ENCODE measurements around the gene ZNF445.
"Not testable (repeated sequence)": the region's sequence is repeated elsewhere in the genome, so short reads cannot be mapped to it uniquely, and the experiment has no call there.

Gene ZNF445

DNA sequence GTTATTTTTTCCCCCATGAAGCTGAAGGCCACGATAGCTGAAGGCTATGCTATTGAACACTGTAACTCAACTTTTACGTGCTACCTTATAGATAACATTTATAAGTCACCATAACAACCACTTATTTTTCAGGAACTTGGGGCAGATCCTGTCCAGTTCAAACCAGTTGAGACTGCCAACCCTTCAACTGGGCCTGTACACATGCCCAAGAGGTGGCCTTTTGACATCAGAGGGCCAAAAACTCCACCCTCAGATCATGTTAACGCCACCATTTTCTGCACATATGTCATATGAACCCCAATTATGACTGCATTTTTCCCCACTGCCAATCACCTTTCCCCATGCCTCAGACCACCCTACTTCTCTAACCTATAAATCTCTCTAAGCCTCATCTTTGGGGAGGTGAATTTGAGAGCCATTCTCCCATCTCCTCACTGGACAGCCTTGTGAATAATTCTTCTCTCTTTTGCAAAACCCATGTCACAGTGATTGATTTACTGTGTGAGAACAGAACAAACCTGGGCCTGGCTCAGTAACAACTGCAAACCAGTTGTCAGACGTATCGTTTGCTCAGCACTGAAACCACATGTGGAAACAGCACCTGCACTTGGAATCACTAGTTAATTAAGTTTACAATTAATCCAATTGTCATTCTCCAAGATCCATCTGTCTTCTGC, 42.5 kb downstream of the ZNF445 start:
- no peak for DNase-seq (ENCODE audit: low spot score)

DNA sequence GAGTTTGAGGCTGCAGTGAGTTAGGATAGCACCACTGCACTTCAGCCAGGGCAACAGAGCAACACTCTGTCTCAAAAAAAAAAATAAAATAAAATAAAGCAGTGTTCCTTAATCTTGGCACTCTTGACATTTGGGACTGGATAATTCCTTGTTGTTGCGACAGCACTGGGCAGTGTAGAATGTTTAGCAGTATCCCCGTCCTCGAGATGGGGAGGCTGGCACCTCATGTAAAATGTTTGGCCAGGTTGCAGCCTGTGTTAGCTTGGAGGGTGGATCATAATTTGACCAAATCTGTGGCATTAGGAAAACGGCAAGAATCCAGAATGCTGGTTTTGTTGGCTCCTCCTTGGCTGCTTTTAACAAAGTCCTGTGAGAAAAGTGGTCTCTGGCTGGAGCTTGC, 47.0 kb downstream of the ZNF445 start:
- DNase-seq (ENCODE audit: low spot score) = no peak

DNA sequence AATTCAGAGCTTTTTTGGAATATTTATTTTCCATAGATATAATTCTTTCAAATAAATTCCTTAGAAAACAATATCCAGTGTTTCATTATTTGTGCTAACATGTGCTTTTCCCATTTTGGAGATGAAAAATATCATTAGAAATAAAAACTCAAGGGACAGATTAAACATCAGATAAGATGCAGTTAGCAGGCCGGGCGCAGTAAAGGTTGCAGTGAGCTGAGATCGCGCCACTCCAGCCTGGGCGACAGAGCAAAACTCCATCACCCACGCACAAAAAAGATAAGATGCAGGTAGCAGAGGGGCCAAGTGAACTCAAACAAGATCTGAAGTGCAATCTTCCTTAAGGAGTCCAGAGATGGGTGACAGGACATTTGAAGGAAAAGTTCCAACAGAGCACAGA, 48.0 kb downstream of the ZNF445 start:
- DNase-seq (ENCODE audit: low spot score) = no peak

DNA sequence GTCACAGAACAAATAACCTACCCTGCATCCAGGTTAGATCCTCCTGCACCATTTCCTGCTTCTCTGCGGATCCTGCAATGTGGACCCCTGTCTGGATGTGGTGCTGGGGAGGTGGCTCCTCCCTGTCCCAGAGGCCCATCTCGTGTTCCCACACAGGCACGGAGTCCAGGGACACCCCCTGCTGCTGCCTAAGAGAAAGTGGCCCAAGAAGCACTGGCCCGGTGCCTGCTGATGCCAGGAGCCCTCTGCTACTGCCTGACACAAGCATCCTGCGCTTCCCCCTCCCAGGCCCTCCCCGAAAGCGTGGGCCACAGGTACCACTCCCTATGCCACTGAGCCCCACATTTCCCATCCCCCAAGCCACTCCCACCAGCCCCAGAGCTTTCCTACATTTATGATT, 48.6 kb downstream of the ZNF445 start:
- DNase-seq (ENCODE audit: low spot score) = no peak

DNA sequence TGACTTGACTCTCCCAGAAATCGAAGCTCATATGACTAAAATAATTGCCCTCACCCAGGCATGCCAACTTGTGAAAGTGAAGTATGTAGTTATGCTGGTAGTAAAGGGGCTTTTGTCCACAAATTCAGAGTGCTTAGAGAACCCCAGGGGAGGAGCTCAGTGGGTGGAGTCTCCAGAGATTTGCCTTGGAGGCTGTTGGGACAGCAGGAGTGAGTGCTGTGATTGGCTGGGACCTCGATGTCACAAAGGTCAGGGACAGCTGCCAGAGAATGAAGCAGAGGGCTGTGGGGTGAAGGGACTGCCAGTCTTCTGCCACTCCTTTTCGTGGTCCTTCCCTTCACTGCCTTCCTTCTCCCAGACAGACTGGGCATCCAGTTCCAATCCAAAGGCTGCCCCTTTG, 49.8 kb downstream of the ZNF445 start:
- no peak for DNase-seq (ENCODE audit: low spot score)

DNA sequence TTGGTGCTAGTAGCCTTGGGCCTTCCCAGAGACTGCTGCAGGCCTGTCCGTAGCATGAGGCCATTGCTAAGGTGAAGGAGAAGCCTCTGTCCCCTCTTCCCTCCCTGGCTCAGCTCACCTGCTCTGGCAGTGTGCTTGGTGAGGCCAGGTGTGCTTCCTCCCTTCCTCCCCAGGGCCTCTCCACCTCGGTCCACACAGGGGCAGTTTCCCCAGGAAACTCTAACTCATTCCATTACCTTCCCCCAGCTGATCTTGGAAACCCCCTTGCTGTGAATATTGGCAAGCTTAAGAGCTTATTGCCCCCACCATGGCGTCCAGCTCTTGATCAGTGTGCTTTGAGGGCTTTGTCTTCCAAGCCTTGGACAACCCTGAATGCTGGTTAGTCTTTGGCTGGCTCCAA, 52.7 kb downstream of the ZNF445 start:
- DNase-seq (ENCODE audit: low spot score) = no peak

DNA sequence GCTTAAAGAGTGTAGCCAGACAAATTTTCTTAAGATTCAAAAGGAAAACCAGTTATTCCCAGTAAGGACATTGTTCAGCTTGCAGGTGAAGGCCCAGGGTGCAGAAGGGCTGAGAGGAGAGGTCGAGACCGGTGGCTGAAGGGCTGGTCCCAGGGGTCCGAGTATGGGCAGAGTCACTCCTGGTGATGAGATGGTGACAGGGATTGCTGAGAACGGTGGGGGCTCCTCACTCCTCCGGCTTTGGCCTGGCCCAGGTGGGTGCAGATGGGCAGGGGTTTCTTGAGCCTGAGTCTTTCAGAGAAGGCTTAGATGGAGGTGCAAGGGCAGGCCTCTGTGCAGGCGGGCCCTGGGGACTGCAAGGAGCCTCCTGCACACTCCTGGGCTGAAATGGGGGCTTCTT, 56.2 kb downstream of the ZNF445 start:
- DNase-seq (ENCODE audit: low spot score) = no peak

DNA sequence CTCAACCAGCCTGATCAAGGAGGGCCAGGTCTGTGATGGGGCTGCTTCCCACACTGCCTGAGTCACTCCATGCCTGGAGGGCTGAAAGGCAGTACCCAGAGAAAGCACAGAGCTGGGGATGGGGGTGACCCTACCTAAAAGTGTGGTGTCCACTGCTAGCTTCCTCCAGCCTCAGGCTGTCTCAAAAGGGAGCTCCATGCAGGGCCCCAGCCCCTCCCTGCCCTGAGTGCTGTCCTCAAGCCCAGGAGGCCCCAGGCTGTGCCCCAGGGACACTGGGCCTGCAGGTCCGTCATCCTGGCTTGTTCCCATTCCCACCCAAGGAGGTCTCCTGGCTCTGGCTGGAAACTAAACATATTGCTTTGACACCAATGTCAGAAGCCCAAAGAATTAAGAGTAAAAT, 56.8 kb downstream of the ZNF445 start:
- no peak for DNase-seq (ENCODE audit: low spot score)

DNA sequence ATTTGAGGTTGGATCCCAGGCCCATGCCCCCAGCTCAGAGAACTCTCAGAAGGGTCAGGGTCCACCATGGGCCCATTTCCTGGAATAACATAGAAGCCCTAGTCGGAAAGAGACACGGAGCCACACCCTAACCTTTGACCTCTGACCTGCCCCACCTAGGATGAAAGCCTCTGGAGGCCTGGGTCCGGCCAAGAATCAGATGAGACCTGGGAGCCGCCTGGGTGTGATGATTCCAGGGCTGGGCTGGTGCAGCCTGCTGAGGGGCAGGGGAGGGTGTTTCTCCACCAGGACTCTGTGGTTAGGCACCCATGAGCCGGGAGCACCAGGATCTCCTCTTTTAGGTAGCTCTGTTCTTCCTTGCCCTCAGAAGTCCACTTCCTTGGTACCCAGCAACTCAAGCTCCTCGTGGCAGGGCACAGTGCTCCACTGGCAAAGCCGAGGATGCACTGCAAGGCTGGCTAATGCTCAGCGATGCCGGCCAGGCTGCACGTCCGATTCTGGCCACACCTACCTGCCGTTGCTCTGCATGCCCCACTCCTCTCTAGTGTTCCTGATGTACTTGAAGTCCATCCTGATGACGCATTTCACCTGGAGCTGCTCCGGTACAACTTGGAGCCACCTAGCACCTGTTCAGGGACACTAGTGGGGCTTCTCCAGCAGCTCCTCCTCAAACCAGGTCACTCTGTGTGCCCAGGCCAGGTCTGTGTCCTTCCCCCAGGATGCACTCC, 57.4 kb downstream of the ZNF445 start:
- no peak for DNase-seq (ENCODE audit: low spot score)

DNA sequence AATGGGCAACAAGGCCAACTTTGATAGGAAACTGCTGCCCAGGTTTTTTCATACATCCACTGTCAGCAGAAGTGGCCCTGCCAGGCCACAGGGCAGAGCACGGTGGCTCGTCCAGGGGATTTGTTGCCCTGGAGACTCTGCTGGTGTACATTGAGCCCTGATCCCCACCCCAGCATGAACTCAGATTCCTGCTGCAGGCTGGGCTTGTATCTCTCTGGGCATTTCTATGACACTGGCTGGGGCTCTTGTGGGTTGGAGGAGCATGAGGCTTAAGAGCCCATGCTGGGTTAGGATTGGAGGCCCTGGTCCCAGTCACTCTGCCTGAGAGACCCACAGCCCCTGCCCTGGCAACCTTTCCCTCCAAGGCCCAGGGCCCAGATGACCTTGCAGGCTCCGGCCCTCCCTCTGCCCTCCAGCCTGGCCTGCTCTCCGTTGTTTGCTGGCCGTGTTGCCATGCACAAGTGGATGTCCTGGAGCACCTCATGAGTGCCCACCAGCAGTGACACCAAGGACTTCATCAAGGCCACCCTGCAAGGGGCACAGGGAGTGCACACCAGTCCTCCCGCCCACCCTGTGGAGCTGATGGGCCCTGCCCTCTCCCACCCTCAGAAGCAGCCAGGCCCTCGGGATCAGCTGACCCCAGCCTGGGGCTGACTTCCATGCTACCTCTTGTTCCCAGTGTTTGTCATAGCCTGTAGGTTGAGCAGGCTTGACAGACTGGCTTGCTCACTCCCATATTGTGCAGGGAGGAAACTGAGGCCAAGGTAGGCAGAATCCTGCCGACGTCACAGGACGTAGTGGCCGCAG, 58.2 kb downstream of the ZNF445 start:
- DNase-seq (ENCODE audit: low spot score) = no peak

DNA sequence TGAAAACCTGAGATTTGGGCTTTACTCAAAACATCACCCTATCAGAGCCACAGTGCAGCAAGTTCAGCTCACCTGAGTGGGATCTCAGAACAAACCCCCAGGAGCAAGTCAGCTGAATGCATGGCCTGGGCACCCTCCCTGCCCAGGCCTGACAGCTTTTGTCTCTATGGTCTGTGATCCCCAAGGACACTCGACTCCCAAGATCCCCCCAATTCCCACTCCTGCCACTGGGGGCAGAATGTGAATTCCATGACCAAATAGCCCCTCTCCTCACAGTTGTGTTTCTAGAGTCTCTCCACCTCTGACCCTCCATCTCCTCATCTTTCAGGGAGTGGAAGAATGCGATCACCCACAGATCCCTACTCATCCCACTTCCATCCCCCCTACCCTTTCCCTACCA, 58.9 kb downstream of the ZNF445 start:
- no peak for DNase-seq (ENCODE audit: low spot score)

DNA sequence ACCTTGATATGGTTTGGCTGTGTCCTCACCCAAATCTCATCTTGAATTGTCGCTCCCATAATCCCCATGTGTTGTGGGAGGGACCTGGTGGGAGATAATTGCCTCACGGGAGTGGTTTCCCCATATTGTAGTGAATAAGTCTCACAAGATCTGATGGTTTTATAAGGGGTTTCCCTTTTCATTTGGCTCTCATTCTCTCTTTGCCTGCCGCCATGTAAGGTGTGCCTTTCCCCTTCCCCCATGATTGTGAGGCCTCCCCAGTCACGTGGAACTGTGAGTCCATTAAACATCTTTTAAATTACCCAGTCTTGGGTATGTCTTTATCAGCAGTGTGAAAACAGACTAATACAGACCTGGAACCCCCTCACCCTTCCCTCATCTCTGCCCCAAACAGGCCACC, 59.4 kb downstream of the ZNF445 start:
- DNase-seq (ENCODE audit: low spot score) = not testable (repeated sequence)

DNA sequence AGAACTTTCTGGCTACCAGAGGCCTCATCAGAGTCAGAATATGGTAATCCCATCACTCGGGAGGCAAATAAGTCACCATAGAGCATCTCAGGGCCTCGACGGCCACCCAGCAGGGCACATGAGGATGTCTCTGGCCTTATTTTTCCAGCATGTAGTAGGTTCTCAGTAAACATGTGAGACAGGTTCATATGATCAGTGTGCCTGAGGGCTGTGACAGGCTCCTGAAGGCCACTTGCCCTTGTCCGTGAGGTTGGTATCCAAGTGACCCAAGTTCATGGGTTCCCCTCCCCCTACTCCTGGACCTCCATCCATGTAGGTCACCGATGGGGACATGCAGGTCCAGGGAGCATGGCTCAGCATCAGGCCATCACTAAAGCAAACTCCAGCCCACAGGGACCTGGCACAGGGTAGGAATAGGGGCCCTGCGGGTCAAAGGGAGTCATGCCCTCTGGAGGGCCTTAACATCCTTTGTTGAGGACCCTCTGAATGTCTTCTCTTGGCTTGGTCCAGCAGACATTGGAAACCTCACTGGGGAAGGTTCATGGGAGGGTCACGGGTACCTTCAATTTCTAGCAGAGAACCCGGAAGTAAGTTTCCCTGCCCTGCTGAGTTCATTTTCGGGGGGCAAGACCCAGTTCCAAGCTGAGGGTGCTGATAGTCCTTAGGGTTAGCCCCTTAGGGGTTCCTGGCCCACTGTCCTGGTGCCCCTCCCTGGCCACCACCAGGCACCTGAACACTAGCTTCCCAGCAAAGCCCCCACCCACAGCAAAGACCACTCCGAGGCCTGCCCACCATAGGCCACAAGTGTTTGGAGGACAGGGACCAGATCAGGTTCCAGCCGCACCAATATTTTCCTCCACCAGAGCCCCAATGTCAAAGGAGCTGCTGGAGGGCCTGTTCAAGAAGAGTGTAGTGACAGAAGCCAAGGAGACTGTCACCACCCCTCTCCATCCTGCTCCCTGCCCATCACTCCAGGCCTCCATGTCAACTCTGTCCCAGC, 61.1 kb downstream of the ZNF445 start:
- no peak for DNase-seq (ENCODE audit: low spot score)

DNA sequence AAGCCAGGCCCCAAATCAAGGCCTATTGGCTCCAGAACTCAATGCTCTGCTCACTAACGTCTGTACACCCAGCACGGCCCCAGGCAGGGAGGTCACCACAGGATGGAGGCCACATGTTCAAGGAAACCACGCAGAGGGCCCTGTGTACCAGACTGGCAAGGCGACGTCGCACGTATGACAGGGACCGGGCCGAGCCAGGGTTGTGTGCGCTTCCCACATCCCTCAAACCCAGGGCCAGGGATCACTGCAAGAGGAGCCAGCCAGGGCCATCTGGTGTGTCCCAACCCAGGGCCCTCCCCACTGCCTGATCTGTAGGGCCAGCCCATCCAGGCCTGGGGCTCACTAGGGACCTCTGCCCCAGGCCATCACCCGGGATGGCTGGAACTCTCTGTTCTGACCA, 62.0 kb downstream of the ZNF445 start:
- no peak for DNase-seq (ENCODE audit: low spot score)

DNA sequence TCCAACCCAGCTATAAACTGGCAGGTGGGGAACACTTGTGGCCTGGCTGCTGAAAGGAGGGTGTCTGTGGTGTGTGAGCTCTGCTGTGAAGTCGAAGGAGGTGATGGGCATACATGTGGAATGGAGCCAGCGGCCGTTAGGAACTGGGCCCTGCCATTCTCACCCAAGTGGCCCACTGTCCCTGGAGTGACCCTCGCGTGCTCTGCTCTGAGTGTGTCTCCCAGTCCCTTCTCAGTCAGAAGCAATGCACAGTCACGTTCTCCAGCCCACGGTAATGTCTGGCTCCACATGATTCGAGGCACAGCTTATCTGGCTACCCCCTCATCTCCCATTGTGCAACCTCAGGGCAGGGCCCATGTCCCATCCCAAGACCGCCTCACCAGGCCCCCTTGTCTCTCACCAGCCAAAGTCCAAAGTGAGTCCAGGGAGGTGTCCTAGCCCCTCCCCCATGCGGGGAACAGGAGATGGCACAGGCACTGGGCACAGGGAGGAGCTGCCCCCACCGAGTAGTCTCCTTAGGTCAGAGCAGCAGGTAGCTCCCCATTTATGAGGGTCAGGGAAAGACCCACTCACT, 62.9 kb downstream of the ZNF445 start:
- no peak for DNase-seq (ENCODE audit: low spot score)

DNA sequence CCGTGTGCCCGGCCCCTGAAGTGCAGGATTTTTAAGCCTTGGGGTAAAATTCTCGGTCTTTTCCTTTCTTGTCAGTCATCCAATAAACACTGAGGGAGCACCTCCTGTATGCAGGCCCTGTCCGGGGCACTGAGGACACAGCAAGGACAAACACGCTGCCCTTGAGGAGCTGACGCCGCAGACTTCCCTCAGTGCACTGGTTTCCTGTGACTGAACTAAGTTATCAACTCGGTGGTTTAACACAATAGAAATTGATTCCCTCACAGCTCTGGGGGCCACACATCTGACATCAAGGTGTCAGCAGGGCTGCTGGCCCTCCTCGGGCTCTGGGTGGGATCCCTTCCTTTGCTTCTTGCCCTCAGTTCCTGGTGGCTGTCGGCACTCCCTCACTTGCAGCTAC, 65.1 kb downstream of the ZNF445 start:
- no peak for DNase-seq (ENCODE audit: low spot score)

DNA sequence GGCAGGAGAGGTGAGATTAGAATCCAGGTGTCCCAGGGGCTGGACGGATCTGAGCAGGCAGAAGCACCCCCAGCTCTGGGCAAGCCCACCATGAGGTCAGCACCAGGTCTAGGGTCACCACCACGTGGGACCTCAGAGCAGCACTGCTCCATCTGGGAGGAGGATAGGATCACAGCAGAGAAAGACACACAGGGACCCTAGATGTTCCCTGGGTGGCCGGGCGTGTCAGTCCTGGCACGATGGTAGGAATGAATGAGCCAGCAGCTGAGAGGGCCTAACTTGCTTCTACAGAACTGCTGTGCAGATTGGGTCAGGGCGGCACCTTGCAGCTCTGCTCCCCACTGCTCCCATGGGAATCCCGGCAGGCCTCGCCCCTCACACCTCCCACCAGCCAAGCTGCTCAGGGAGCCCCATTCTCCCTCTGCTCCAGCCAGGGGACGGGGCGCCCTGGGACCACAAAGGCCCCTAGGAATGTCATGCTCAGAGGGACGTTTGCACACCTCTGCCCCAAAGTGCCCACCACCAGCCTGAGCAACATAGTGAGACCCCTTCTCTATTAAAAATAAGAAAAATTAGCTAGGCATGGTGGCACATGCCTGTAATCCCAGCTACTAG, 66.3 kb downstream of the ZNF445 start:
- no peak for DNase-seq (ENCODE audit: low spot score)

DNA sequence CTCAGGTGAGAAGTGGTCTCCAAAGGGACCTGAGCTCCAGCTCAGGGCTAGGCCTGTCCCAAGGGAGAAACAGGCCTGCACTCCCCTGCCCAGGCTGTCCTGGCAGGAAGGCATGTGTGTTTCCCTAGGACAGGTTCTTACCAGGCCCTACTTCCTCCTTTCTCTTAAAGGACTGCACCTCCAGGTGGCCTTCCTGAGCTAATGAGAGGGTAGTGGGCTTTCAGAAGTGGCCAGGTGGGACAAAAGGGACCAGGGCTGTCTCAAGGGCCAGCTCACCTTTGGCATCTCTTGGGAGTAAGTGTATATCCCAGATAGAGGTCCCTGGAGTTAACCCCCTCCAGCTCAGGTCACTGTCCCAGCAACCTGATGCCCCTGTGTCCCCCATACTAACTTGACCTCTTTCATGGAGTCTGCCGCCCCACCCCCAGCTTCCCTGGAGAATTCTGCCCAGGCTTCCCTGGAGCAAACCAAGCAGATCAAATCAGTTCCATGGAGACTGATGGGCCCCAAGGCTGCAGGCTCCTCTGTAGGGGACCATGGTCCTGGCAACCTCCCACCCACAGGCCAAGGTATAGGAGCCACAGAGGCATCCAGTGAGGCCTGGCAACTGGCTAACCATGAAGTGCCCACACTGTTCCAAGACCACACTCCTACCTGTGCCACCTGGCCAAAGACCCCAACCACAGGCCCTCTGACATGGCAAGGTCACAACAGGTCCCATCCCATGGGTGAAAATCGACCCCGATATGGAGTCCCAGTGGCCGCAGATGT, 67.6 kb downstream of the ZNF445 start:
- DNase-seq (ENCODE audit: low spot score) = no peak

DNA sequence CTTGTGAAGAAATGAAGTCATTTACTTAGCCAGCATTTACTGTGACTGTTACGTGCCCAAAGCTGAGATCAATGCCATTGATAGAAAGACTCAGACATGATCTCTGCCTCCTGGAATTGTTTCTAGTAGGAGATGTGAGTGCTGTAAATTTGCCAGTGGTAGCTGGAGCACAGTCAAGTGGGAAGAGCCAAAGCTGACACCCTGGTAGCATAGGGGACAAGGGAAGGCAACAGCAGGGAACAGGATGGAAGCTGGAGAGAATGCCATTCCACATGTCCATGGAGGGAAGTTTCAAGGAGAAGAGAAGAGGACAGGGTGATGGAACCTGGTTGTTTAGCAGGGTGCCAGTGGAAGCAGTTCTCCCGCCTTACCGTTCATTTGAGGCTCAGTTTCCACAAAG, 74.9 kb downstream of the ZNF445 start:
- no peak for DNase-seq (ENCODE audit: low spot score)

DNA sequence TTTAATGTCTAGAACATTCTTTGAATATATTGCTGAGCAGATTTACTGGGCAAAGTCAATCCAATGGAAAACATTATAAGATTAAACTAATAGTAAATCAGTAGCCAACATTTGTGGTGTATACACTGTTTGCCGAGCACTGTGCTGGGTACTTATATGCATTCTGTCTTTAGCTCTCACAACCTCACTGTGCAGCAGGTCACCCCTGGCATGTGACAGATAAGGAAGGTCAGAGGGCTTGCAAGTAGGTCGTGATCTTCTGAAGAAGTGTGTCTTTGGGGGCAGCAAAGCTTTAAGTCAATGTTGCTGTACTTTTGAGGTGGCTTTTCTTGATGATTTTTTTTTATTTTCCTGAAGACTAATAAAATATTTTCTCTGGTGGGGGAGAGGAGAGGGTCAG, 76.7 kb downstream of the ZNF445 start:
- DNase-seq (ENCODE audit: low spot score) = no peak
